KMS-11 (cell line): ENCODE data around the gene SULT4A1.

Experiments used
- H2AFZ ChIP-seq: fragments of 200-600 bp; sonication (generic); 2 replicates; pipeline ENCODE4 v1.6.1; 2016; ENCODE audit warnings: antibody characterized with exemption, mixed run types, low read depth
- H3K27ac ChIP-seq: fragments of 200-600 bp; sonication (generic); 2 replicates; pipeline ENCODE4 v1.6.1; 2016; ENCODE audit warnings: mild to moderate bottlenecking, mixed run types
- H3K27me3 ChIP-seq: fragments of 200-600 bp; sonication (generic); 2 replicates; pipeline ENCODE4 v1.6.1; 2017; ENCODE audit warnings: mild to moderate bottlenecking, low read depth, mixed run types, moderate library complexity; ENCODE audit not compliant: insufficient read depth
- H3K36me3 ChIP-seq: fragments of 200-600 bp; sonication (generic); 2 replicates; pipeline ENCODE4 v1.6.1; 2017; ENCODE audit warnings: mild to moderate bottlenecking, mixed run types; ENCODE audit not compliant: insufficient read depth
- H3K4me1 ChIP-seq: fragments of 200-600 bp; sonication (generic); 2 replicates; pipeline ENCODE4 v1.6.1; 2016; ENCODE audit warnings: mild to moderate bottlenecking, low read depth, mixed run types; ENCODE audit not compliant: poor library complexity, severe bottlenecking
- H3K4me2 ChIP-seq: fragments of 200-600 bp; sonication (generic); 2 replicates; pipeline ENCODE4 v1.7.0; 2016; ENCODE audit warnings: mild to moderate bottlenecking, mixed run types
- H3K4me3 ChIP-seq: fragments of 200-600 bp; sonication (generic); IDR thresholded peaks from 2 replicates; pipeline ENCODE4 v1.6.1; 2017; ENCODE audit warnings: low read depth, low read length, mixed read lengths; ENCODE audit not compliant: insufficient read depth
- H3K79me2 ChIP-seq: fragments of 200-600 bp; sonication (generic); 2 replicates; pipeline ENCODE4 v1.6.1; 2016; ENCODE audit warnings: low read depth, mixed run types; ENCODE audit not compliant: insufficient read depth
- H3K9ac ChIP-seq: fragments of 200-600 bp; sonication (generic); 2 replicates; pipeline ENCODE4 v1.6.1; 2016; ENCODE audit warnings: mild to moderate bottlenecking, mixed run types
- H4K20me1 ChIP-seq: fragments of 200-600 bp; sonication (generic); 2 replicates; pipeline ENCODE4 v1.6.1; 2016; ENCODE audit warnings: mild to moderate bottlenecking, mixed run types; ENCODE audit not compliant: insufficient read depth
- CTCF ChIP-seq: fragments of 200-600 bp; sonication (generic); conservative IDR thresholded peaks from 2 replicates; pipeline ENCODE4 v1.6.1; 2017; ENCODE audit warnings: low read depth, mild to moderate bottlenecking, antibody characterized with exemption, low read length, moderate library complexity, mixed read lengths

SULT4A1 gene

GRCh38 chr22:43823353-43823908 lies 38.9 kb downstream of the SULT4A1 start:
- Histone ChIP-seq H2AFZ (no peak overlapping the region), H3K4me3 (no peak overlapping the region), H3K4me2 (no peak overlapping the region), H3K9ac (no peak overlapping the region), H3K4me1 (no peaks in the 10 kb centered on the region), H3K27me3 (peaks cover 43% of the 10 kb centered on the region), H4K20me1 (no peaks in the 10 kb centered on the region), H3K79me2 (no peaks in the 10 kb centered on the region), H3K27ac (no peak overlapping the region), H3K36me3 (no peaks in the 10 kb centered on the region)
- TF ChIP-seq CTCF, result no peak

GRCh38 chr22:43821606-43822425 lies 40.5 kb downstream of the SULT4A1 start:
- Histone ChIP-seq H3K9ac (no peak overlapping the region), H3K36me3 (no peaks in the 10 kb centered on the region), H3K27me3 (peaks cover 55% of the 10 kb centered on the region), H2AFZ (no peak overlapping the region), H3K79me2 (no peaks in the 10 kb centered on the region), H4K20me1 (no peaks in the 10 kb centered on the region), H3K27ac (no peak overlapping the region), H3K4me3 (no peak overlapping the region), H3K4me2 (no peak overlapping the region), H3K4me1 (no peaks in the 10 kb centered on the region)
- no peak for TF ChIP-seq CTCF

- TF ChIP-seq CTCF, result no peak
- no peaks in the 10 kb centered on the region for H4K20me1 ChIP-seq
- H3K4me3 ChIP-seq, result no peak overlapping the region
- no peak overlapping the region for H3K4me2 ChIP-seq
- no peak overlapping the region for H3K9ac ChIP-seq
- H2AFZ ChIP-seq, result no peak overlapping the region
- no peaks in the 10 kb centered on the region for H3K79me2 ChIP-seq
- no peaks in the 10 kb centered on the region for H3K36me3 ChIP-seq
- H3K27ac ChIP-seq, result no peak overlapping the region
- H3K4me1 ChIP-seq, result no peaks in the 10 kb centered on the region
- peaks cover 47% of the 10 kb centered on the region for H3K27me3 ChIP-seq
Observed at GRCh38 chr22:43820651-43821305, 41.5 kb downstream of the SULT4A1 start.

- no peaks in the 10 kb centered on the region for H3K79me2 ChIP-seq
- H4K20me1 ChIP-seq, result no peaks in the 10 kb centered on the region
- H3K36me3 ChIP-seq, result no peaks in the 10 kb centered on the region
- H2AFZ ChIP-seq, result no peak overlapping the region
- no peak overlapping the region for H3K4me3 ChIP-seq
- no peak overlapping the region for H3K9ac ChIP-seq
- H3K4me2 ChIP-seq, result no peak overlapping the region
- peaks cover 40% of the 10 kb centered on the region; the same call in 1 of the 2 replicates for H3K27me3 ChIP-seq
- H3K27ac ChIP-seq, result no peak overlapping the region
- TF ChIP-seq CTCF, result no peak
- H3K4me1 ChIP-seq, result no peaks in the 10 kb centered on the region
Observed at GRCh38 chr22:43819931-43820640, 42.2 kb downstream of the SULT4A1 start.
